K562 (cell line): ENCODE measurements around the gene GJA9. TPM values are rescaled to one million over a fixed set of nuclear protein-coding genes. Genes with fewer than 3 reads are reported as not detected.

Source experiments
- ATAC-seq: fragments of 200-7000 bp; cut with Tn5 transposase; 3 replicates; pipeline ENCODE4 v1.9.1; 2020; ENCODE audit warnings: moderate library complexity
- BruUV-seq: library from RNA; stranded (reverse); fragments of 400-500 nt; replicated peaks from 2 replicates; lab custom pipeline; 2021; lab: Mats Ljungman, UMichigan
- CTCF ChIA-PET: fragments of 300-600 bp; formaldehyde crosslinking; extraction: SDS; loops from one replicate; lab custom pipeline; 2021; ENCODE audit warnings: low intra/inter-chr PET ratio; lab: Yijun Ruan, JAX
- POLR2A ChIA-PET: fragments of 300-600, 350-650 bp; sonication (Branson Sonifier 250); formaldehyde crosslinking; extraction: SDS; loops from one replicate; lab custom pipeline; 2021; ENCODE audit warnings: antibody characterized with exemption, inconsistent platforms; lab: Yijun Ruan, JAX
- DNase-seq, 4 experiments: peaks; one replicate each; pipeline versions ENCODE4 v3.0.0 to v3.0.0-alpha.2; 2011 to 2018; ENCODE audit warnings: low spot score in 3 of 4, mixed read lengths in 3 of 4; ENCODE audit errors: extremely low read depth in 1 of 4
- FAIRE-seq: peaks from 2 replicates; lab custom pipeline; 2011; peaks lifted over from hg19 to GRCh38; lab: Jason Lieb, UNC
- H2AFZ ChIP-seq: 2 replicates; pipeline ENCODE4 v1.6.0; 2011; ENCODE audit warnings: low read depth, low read length, control low read depth, inconsistent platforms
- H3K27ac ChIP-seq: fragments of 200-600 bp; 3 replicates; pipeline ENCODE4 v1.8.0; 2011; ENCODE audit warnings: low read depth, mild to moderate bottlenecking, control low read depth, inconsistent platforms, low read length, moderate library complexity, mixed read lengths; ENCODE audit errors: extremely low read depth
- H3K27me3 ChIP-seq, 2 experiments: fragments of 300-600 bp in 1 of 2; 2 replicates in 1 of 2; 3 replicates in 1 of 2; pipeline versions ENCODE4 v1.6.0 to v1.8.0; 2011; ENCODE audit warnings: inconsistent platforms in 2 of 2, low read length in 2 of 2, mild to moderate bottlenecking in 1 of 2, mixed read lengths in 1 of 2, moderate library complexity in 1 of 2; ENCODE audit not compliant: control insufficient read depth in 2 of 2, insufficient read depth in 2 of 2
- H3K36me3 ChIP-seq: fragments of 300-600 bp; 3 replicates; pipeline ENCODE4 v1.8.0; 2011; ENCODE audit warnings: mild to moderate bottlenecking, low read length, inconsistent platforms; ENCODE audit not compliant: control insufficient read depth, insufficient read depth
- H3K4me1 ChIP-seq, 2 experiments: fragments of 200-600 bp in 1 of 2; replicated peaks in 1 of 2; 2 replicates in 1 of 2; 3 replicates in 1 of 2; pipeline versions ENCODE4 v1.5.1 to v1.8.0; 2011; ENCODE audit warnings: inconsistent platforms in 2 of 2, low read length in 2 of 2, mild to moderate bottlenecking in 1 of 2, mixed read lengths in 1 of 2, moderate library complexity in 1 of 2; ENCODE audit not compliant: control insufficient read depth in 2 of 2, insufficient read depth in 2 of 2
- H3K4me2 ChIP-seq: 2 replicates; pipeline ENCODE4 v1.6.1; 2011; ENCODE audit warnings: low read length, control low read depth, inconsistent platforms, mixed read lengths; ENCODE audit not compliant: insufficient read depth
- H3K4me3 ChIP-seq: fragments of 200-600 bp; sonication (generic), shearing (Covaris generic); 2 replicates; pipeline ENCODE4 v1.5.1; 2016; ENCODE audit warnings: control low read depth, inconsistent platforms
- H3K79me2 ChIP-seq: fragments of 200-600 bp; 3 replicates; pipeline ENCODE4 v1.8.0; 2011; ENCODE audit warnings: low read length, inconsistent platforms; ENCODE audit not compliant: control insufficient read depth, insufficient read depth
- H3K9ac ChIP-seq, 2 experiments: 2 replicates each; pipeline versions ENCODE4 v1.6.0 to v1.6.1; 2011; ENCODE audit warnings: low read depth in 2 of 2, low read length in 2 of 2, control low read depth in 1 of 2, inconsistent platforms in 1 of 2, mild to moderate bottlenecking in 1 of 2, mixed read lengths in 1 of 2; ENCODE audit not compliant: insufficient read depth in 1 of 2
- H3K9me1 ChIP-seq: one replicate; pipeline ENCODE4 v1.6.0; 2011; ENCODE audit warnings: inconsistent platforms, mild to moderate bottlenecking, low read length, moderate library complexity; ENCODE audit not compliant: control insufficient read depth, insufficient read depth
- H3K9me3 ChIP-seq: replicated peaks from 2 replicates; pipeline ENCODE4 v1.5.1; 2011; ENCODE audit warnings: low read depth, low read length, inconsistent platforms; ENCODE audit not compliant: control insufficient read depth, insufficient read depth
- H4K20me1 ChIP-seq: replicated peaks from 2 replicates; pipeline ENCODE4 v1.6.1; 2011; ENCODE audit warnings: low read length, inconsistent platforms, mixed read lengths; ENCODE audit not compliant: control insufficient read depth, insufficient read depth
- BMI1 ChIP-seq: fragments of 150-350 bp; IDR thresholded peaks from 2 replicates; pipeline ENCODE4 v1.6.1; 2014; ENCODE audit warnings: low read length
- CEBPB ChIP-seq: fragments of 450-650 bp; IDR thresholded peaks from 2 replicates; pipeline ENCODE4 v1.6.1; 2016; ENCODE audit warnings: missing genetic modification characterization, missing compliant biosample characterization
- IRF9 ChIP-seq: fragments of 450-650 bp; IDR thresholded peaks from 2 replicates; pipeline ENCODE4 v1.6.1; 2016; ENCODE audit warnings: missing biosample characterization, missing genetic modification characterization
- PTBP1 ChIP-seq: fragments of 200-400 bp; formaldehyde crosslinking; IDR thresholded peaks from 2 replicates; pipeline ENCODE4 v1.6.1; 2017; ENCODE audit warnings: low read depth, low read length
- SNAPC5 ChIP-seq: fragments of 250-450 bp; sonication (Bioruptor Pico); IDR thresholded peaks from 2 replicates; pipeline ENCODE4 v1.8.0; 2021; ENCODE audit warnings: moderate library complexity, mild to moderate bottlenecking, inconsistent platforms
- ZEB2 ChIP-seq: fragments of 450-650 bp; IDR thresholded peaks from 2 replicates; pipeline ENCODE4 v1.6.1; 2016
- ZNF586 ChIP-seq: fragments of 450-650 bp; formaldehyde crosslinking; conservative IDR thresholded peaks from 2 replicates; pipeline ENCODE4 v1.4.0; 2020; ENCODE audit warnings: mild to moderate bottlenecking, moderate library complexity
- WGBS: fragments of 100-300 bp; shearing (Covaris generic); methylation state at CpG from one replicate; pipeline ENCODE4 v1.1.6; 2016; ENCODE audit warnings: low coverage, mixed read lengths; ENCODE audit not compliant: insufficient coverage; ENCODE audit errors: missing lambda C conversion rate; 5-methylcytosine and 5-hydroxymethylcytosine counted together
- in situ Hi-C: fragments of 300-500 bp; cut with MboI; formaldehyde crosslinking; loops from 4 replicates; pipeline ENCODE4 v1.15.0; 2018; ENCODE audit warnings: inconsistent platforms, mixed read lengths
- intact Hi-C: fragments of 100-400 bp; cut with micrococcal nuclease; formaldehyde crosslinking; loops from 2 replicates; pipeline ENCODE4 v1.14.2; 2022
- polyA plus RNA-seq, 8 experiments: library from polyadenylated mRNA; depleted of rRNA in 4 of 8; stranded (reverse) in 5 of 8; unstranded in 3 of 8; fragments of >200 nt; fragmentation: Nextera tagmentation in 2 of 8; fragmentation: Illumina TruSeq in 1 of 8; extraction: Ambion mirVana in 2 of 8; extraction: Trizol in 1 of 8; gene quantifications; 2 replicates each; pipeline versions ENCODE4 v1.2.1 to v1.2.3, GENCODE V29; 2011 to 2014; ENCODE audit warnings: inconsistent platforms in 1 of 8, missing spikeins in 1 of 8
- total RNA-seq, 7 experiments: library from RNA; depleted of rRNA in 6 of 7; stranded (reverse); fragments of >200 nt in 6 of 7; fragmentation: Illumina TruSeq in 2 of 7; extraction: Trizol in 2 of 7; gene quantifications; 2 replicates each; pipeline versions ENCODE4 v1.2.1 to v1.2.3, GENCODE V29; 2011 to 2021; ENCODE audit warnings: low replicate concordance in 1 of 7
- TF ChIP-seq, protein P1 (sequence below): sonication (generic); formaldehyde crosslinking; IDR thresholded peaks from 2 replicates; pipeline ENCODE4 v1.8.1; 2023; ENCODE audit warnings: mild to moderate bottlenecking, missing genetic modification reagents

Gene GJA9
- total and polyA plus RNA-seq, 9 of the 15 experiments (the other 6 are each of a cell fraction or from before 2014, with no cell fraction given) = not detected

GRCh38 chr1:38867208-38867607 is 14.2 kb downstream of the GJA9 start (continued):
- TF ChIP-seq IRF9 (no peak), CEBPB (tag) (no peak), BMI1 (no peak)
- TF ChIP-seq, all 486 proteins: peak for 0

GRCh38 chr1:38865112-38865715 is 16.2 kb downstream of the GJA9 start:
- in situ Hi-C loops (no loop called here), intact Hi-C loops (no loop called here)
- Histone ChIP-seq H3K79me2 (peaks cover 13% of the 10 kb centered on the region; the same call in 2 of the 3 replicates), H3K9ac (no peak overlapping the region), H2AFZ (no peak overlapping the region), H3K27ac (no peak overlapping the region), H3K4me2 (no peak overlapping the region), H3K4me3 (no peak overlapping the region), H3K27me3 (no peaks in the 10 kb centered on the region), H3K4me1 (peaks cover 0 to 5% of the 10 kb centered on the region in 2 experiments; a peak in 2 of 5 replicates), H3K9me3 (no peaks in the 10 kb centered on the region), H3K36me3 (peaks cover 57% of the 10 kb centered on the region; the same call in 2 of the 3 replicates), H3K9me1 (no peaks in the 10 kb centered on the region), H4K20me1 (0 out of 2 replicates have a peak, but pooled peaks cover 5% of the 10 kb centered on the region)
- CTCF ChIA-PET = no interaction called here
- DNase-seq (no peak), FAIRE-seq (no peak), ATAC-seq (no peak)
- WGBS = 70% methylated on average over 4 of the region's 4 CpGs
- POLR2A ChIA-PET = no interaction called here
- no TSS peak for BruUV-seq
- TF ChIP-seq, protein P1, sequence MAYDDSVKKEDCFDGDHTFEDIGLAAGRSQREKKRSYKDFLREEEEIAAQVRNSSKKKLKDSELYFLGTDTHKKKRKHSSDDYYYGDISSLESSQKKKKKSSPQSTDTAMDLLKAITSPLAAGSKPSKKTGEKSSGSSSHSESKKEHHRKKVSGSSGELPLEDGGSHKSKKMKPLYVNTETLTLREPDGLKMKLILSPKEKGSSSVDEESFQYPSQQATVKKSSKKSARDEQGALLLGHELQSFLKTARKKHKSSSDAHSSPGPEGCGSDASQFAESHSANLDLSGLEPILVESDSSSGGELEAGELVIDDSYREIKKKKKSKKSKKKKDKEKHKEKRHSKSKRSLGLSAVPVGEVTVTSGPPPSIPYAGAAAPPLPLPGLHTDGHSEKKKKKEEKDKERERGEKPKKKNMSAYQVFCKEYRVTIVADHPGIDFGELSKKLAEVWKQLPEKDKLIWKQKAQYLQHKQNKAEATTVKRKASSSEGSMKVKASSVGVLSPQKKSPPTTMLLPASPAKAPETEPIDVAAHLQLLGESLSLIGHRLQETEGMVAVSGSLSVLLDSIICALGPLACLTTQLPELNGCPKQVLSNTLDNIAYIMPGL (CRISPR knock-in tag) = no peak
- no peak for TF ChIP-seq ZEB2
- no peak for TF ChIP-seq PTBP1
- no peak for TF ChIP-seq SNAPC5 (CRISPR knock-in tag)
- no peak for TF ChIP-seq ZNF586 (CRISPR knock-in tag)
